ENCODE data around the gene TAS2R46.
"Not testable (repeated sequence)": the region's sequence is repeated elsewhere in the genome, so short reads cannot be mapped to it uniquely, and the experiment has no call there.

Gene TAS2R46

GRCh38 chr12:11033959-11034358 is 28.1 kb downstream of the TAS2R46 start:
- not testable (repeated sequence) for DNase-seq

GRCh38 chr12:11031307-11031706 is 30.8 kb downstream of the TAS2R46 start, which contains the start of gene TAS2R31:
Gene TAS2R31 (minus strand): TSS chr12:11031407. CDS start chr12:11031335, 72 bp downstream.
- DNase-seq, result no peak

- DNase-seq, result no peak
Observed at GRCh38 chr12:11026118-11026517, 36.0 kb downstream of the TAS2R46 start.

- DNase-seq, result no peak
Observed at GRCh38 chr12:11023387-11023786, 38.7 kb downstream of the TAS2R46 start.

- no peak for DNase-seq
Observed at GRCh38 chr12:11022520-11022919, 39.6 kb downstream of the TAS2R46 start, which contains the start of gene TAS2R19. Gene TAS2R19 (minus strand): TSS chr12:11022620. CDS start chr12:11022571, 49 bp downstream.

- DNase-seq, result no peak
Observed at GRCh38 chr12:11016937-11017336, 45.2 kb downstream of the TAS2R46 start.

- DNase-seq, result no peak
Observed at GRCh38 chr12:11015775-11016430, 46.2 kb downstream of the TAS2R46 start.

GRCh38 chr12:11014234-11014633 is 47.9 kb downstream of the TAS2R46 start:
- DNase-seq, result no peak
